Activated CD4-positive, CD25-positive, alpha-beta regulatory T cell treated with anti-CD3 and anti-CD28 coated beads, Interleukin-2, amount 50 U/mL, for 16 hours (primary cell): Measurements from ENCODE around the gene ABLIM1.

Experiments used
- DNase-seq: peaks from one replicate; pipeline ENCODE4 v3.0.0-alpha.2; 2020; ENCODE audit warnings: low read depth, low spot score

ABLIM1 gene

GRCh38 chr10:114547056-114547455 lies 111.0 kb downstream of the ABLIM1 start:
- no peak for DNase-seq

- no peak for DNase-seq
Measured at GRCh38 chr10:114545819-114546218, 112.3 kb downstream of the ABLIM1 start.

- DNase-seq, result no peak
Measured at GRCh38 chr10:114545071-114545470, 113.0 kb downstream of the ABLIM1 start.

- peak; percentile 33 for DNase-seq
Measured at GRCh38 chr10:114544045-114544659, 113.9 kb downstream of the ABLIM1 start.

- DNase-seq, result no peak
Measured at GRCh38 chr10:114543456-114543855, 114.6 kb downstream of the ABLIM1 start.

- DNase-seq, result no peak
Measured at GRCh38 chr10:114542373-114542772, 115.7 kb downstream of the ABLIM1 start.

GRCh38 chr10:114541797-114542160 lies 116.3 kb downstream of the ABLIM1 start:
- DNase-seq, result no peak

- peak; percentile 33 for DNase-seq
Measured at GRCh38 chr10:114541081-114541796, 116.8 kb downstream of the ABLIM1 start.

- DNase-seq, result no peak
Measured at GRCh38 chr10:114540236-114540635, 117.8 kb downstream of the ABLIM1 start.

- no peak for DNase-seq
Measured at GRCh38 chr10:114539623-114540022, 118.5 kb downstream of the ABLIM1 start.

GRCh38 chr10:114538181-114538906 lies 119.7 kb downstream of the ABLIM1 start:
- no peak for DNase-seq

- DNase-seq, result no peak
Measured at GRCh38 chr10:114537736-114538135, 120.3 kb downstream of the ABLIM1 start.

- no peak for DNase-seq
Measured at GRCh38 chr10:114534571-114534981, 123.5 kb downstream of the ABLIM1 start.

- no peak for DNase-seq
Measured at GRCh38 chr10:114532226-114532625, 125.8 kb downstream of the ABLIM1 start.

GRCh38 chr10:114526504-114527238 lies 131.4 kb downstream of the ABLIM1 start:
- DNase-seq, result peak; percentile 72

GRCh38 chr10:114526126-114526503 lies 132.0 kb downstream of the ABLIM1 start:
- DNase-seq, result no peak

GRCh38 chr10:114525368-114525949 lies 132.6 kb downstream of the ABLIM1 start:
- DNase-seq, result no peak

GRCh38 chr10:114523876-114524275 lies 134.2 kb downstream of the ABLIM1 start:
- DNase-seq, result no peak

GRCh38 chr10:114521255-114521654 lies 136.8 kb downstream of the ABLIM1 start:
- DNase-seq, result no peak

- no peak for DNase-seq
Measured at GRCh38 chr10:114520453-114520852, 137.6 kb downstream of the ABLIM1 start.

- no peak for DNase-seq
Measured at GRCh38 chr10:114519756-114520293, 138.2 kb downstream of the ABLIM1 start.

- DNase-seq, result no peak
Measured at GRCh38 chr10:114519306-114519669, 138.8 kb downstream of the ABLIM1 start.
